Loucy (cell line): ENCODE results near the gene MARCHF11.

Experiments
- H2AFZ ChIP-seq: fragments of 200-600 bp; sonication (generic); 2 replicates; pipeline ENCODE4 v1.6.0; 2016; ENCODE audit warnings: antibody characterized with exemption, mild to moderate bottlenecking, low read length, moderate library complexity
- H3F3A ChIP-seq: fragments of 200-600 bp; 2 replicates; pipeline ENCODE4 v1.6.0; 2016; ENCODE audit warnings: antibody characterized with exemption, low read depth, mild to moderate bottlenecking
- H3K27me3 ChIP-seq: fragments of 200-600 bp; sonication (generic); 2 replicates; pipeline ENCODE4 v1.6.1; 2014; ENCODE audit warnings: low read length, mild to moderate bottlenecking; ENCODE audit not compliant: insufficient read depth, poor library complexity, severe bottlenecking
- H3K36me3 ChIP-seq: fragments of 200-600 bp; sonication (generic); 2 replicates; pipeline ENCODE4 v1.6.1; 2016; ENCODE audit warnings: low read length; ENCODE audit not compliant: insufficient read depth
- H3K4me1 ChIP-seq: fragments of 200-600 bp; sonication (generic); 2 replicates; pipeline ENCODE4 v1.5.1; 2014; ENCODE audit warnings: low read length, mild to moderate bottlenecking; ENCODE audit not compliant: insufficient read depth, poor library complexity, severe bottlenecking
- H3K4me2 ChIP-seq: fragments of 200-600 bp; sonication (generic); 2 replicates; pipeline ENCODE4 v1.6.0; 2014; ENCODE audit warnings: antibody characterized with exemption, low read length, low read depth, mild to moderate bottlenecking; ENCODE audit not compliant: poor library complexity, severe bottlenecking
- H3K4me3 ChIP-seq: fragments of 200-600 bp; sonication (generic); 2 replicates; pipeline ENCODE4 v1.5.1; 2014; ENCODE audit warnings: low read length, mild to moderate bottlenecking, mixed read lengths; ENCODE audit not compliant: poor library complexity, severe bottlenecking
- H3K79me2 ChIP-seq: fragments of 200-600 bp; sonication (generic); 2 replicates; pipeline ENCODE4 v1.6.1; 2014; ENCODE audit warnings: low read length; ENCODE audit not compliant: insufficient read depth
- H3K9ac ChIP-seq: fragments of 200-600 bp; sonication (generic); 2 replicates; pipeline ENCODE4 v1.6.0; 2014; ENCODE audit warnings: mild to moderate bottlenecking, low read depth, low read length, moderate library complexity; ENCODE audit not compliant: poor library complexity, severe bottlenecking
- H3K9me2 ChIP-seq: fragments of 200-600 bp; sonication (generic); replicated peaks from 2 replicates; pipeline ENCODE4 v1.6.1; 2016; ENCODE audit warnings: low read depth, low read length, mixed read lengths
- H3K9me3 ChIP-seq: fragments of 200-600 bp; sonication (generic); 2 replicates; pipeline ENCODE4 v1.6.1; 2014; ENCODE audit warnings: mild to moderate bottlenecking, antibody characterized with exemption, low read length, low read depth; ENCODE audit not compliant: insufficient read depth
- H4K20me1 ChIP-seq: fragments of 200-600 bp; sonication (generic); 2 replicates; pipeline ENCODE4 v1.6.0; 2014; ENCODE audit warnings: antibody characterized with exemption, low read length, mild to moderate bottlenecking; ENCODE audit not compliant: insufficient read depth, poor library complexity, severe bottlenecking
- EZH2phosphoT487 ChIP-seq: fragments of 200-600 bp; IDR thresholded peaks from 2 replicates; pipeline ENCODE4 v1.6.1; 2018; ENCODE audit warnings: antibody characterized with exemption, mild to moderate bottlenecking, moderate library complexity, borderline replicate concordance
- TF ChIP-seq, protein P1 (sequence below): fragments of 200-600 bp; sonication (generic); conservative IDR thresholded peaks from 2 replicates; pipeline ENCODE4 v1.5.1; 2014; ENCODE audit warnings: mild to moderate bottlenecking, antibody characterized with exemption, low read length

The MARCHF11 gene

DNA sequence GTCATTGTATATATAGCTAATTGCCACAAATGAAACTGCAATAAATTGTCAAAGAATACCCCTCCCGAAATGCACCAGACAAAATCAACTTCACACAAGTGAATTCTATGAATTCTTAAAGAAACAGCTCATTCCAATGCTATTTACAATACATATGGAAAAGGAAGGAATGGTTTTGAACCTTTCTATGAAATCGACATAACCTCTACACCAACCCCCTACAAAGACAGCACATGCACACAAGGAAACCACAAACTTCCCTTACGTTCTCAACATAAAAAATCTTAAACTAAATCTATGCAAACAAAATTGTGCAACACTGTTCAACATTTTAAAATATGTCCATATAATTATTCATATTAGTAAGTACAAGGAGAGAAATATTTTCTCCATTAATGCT, 39.2 kb downstream of the MARCHF11 start:
- Histone ChIP-seq H2AFZ (no peak overlapping the region), H4K20me1 (no peaks in the 10 kb centered on the region), H3K4me3 (no peak overlapping the region)

DNA sequence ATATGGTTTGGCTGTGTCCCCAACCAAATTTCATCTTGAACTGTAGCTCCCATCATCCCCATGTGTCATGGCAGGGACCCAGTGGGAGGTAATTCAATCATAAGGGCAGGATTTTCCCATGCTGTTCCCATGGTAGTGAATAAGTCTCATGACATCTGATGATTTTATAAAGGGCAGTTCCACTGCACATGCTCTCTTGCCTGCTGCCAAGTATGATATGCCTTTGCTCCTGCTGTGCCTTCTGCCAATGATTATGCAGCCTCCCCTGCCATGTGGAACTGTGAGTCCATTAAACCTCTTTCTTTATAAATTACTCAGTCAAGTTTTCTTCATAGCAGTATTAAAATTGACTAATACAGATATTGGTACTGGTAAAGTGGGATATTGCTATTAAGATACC, 42.4 kb downstream of the MARCHF11 start:
- Histone ChIP-seq H3K9me3 (peaks cover 3% of the 10 kb centered on the region), H3K4me3 (no peak overlapping the region), H3K9me2 (no peaks in the 10 kb centered on the region), H3K9ac (no peak overlapping the region), H2AFZ (no peak overlapping the region), H3K4me1 (no peaks in the 10 kb centered on the region), H3K36me3 (no peaks in the 10 kb centered on the region), H3F3A (no peaks in the 10 kb centered on the region), H4K20me1 (no peaks in the 10 kb centered on the region), H3K4me2 (no peak overlapping the region), H3K79me2 (no peaks in the 10 kb centered on the region), H3K27me3 (no peaks in the 10 kb centered on the region)
- TF ChIP-seq EZH2phosphoT487: no peak
- TF ChIP-seq, protein P1, sequence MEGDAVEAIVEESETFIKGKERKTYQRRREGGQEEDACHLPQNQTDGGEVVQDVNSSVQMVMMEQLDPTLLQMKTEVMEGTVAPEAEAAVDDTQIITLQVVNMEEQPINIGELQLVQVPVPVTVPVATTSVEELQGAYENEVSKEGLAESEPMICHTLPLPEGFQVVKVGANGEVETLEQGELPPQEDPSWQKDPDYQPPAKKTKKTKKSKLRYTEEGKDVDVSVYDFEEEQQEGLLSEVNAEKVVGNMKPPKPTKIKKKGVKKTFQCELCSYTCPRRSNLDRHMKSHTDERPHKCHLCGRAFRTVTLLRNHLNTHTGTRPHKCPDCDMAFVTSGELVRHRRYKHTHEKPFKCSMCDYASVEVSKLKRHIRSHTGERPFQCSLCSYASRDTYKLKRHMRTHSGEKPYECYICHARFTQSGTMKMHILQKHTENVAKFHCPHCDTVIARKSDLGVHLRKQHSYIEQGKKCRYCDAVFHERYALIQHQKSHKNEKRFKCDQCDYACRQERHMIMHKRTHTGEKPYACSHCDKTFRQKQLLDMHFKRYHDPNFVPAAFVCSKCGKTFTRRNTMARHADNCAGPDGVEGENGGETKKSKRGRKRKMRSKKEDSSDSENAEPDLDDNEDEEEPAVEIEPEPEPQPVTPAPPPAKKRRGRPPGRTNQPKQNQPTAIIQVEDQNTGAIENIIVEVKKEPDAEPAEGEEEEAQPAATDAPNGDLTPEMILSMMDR: no peak

More for the DNA sequence above, 39.2 kb downstream of the MARCHF11 start:
- Histone ChIP-seq H3F3A (no peaks in the 10 kb centered on the region), H3K9me2 (no peaks in the 10 kb centered on the region), H3K4me1 (no peaks in the 10 kb centered on the region), H3K27me3 (no peaks in the 10 kb centered on the region), H3K36me3 (no peaks in the 10 kb centered on the region), H3K9me3 (peaks cover 3% of the 10 kb centered on the region), H3K4me2 (no peak overlapping the region), H3K9ac (no peak overlapping the region), H3K79me2 (no peaks in the 10 kb centered on the region)
- TF ChIP-seq EZH2phosphoT487: no peak
- TF ChIP-seq, protein P1: no peak

DNA sequence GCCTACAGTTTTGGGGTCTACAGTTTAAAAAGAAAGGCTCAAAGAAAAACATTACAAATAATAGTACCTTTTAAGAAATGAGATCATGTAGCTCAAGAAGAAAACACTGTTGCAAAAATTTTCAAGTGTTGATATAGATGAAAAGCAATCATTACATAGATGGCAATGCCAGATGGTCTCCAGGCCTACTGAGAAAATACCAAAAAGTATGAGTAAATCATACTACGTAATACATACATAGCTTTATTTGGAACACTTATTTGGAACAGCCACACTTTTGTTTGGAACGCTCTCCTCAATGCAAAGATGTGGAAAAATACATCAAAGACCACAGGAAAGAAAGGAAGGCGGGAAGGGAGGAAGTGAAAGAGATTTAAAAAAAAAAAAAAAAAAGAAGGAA, 44.1 kb downstream of the MARCHF11 start:
- Histone ChIP-seq H3K9me2 (no peaks in the 10 kb centered on the region), H3K79me2 (no peaks in the 10 kb centered on the region), H3K36me3 (no peaks in the 10 kb centered on the region), H3F3A (no peaks in the 10 kb centered on the region), H3K4me3 (no peak overlapping the region), H4K20me1 (no peaks in the 10 kb centered on the region), H3K9ac (no peak overlapping the region), H3K27me3 (no peaks in the 10 kb centered on the region), H3K4me1 (no peaks in the 10 kb centered on the region), H3K9me3 (peaks cover 3% of the 10 kb centered on the region), H3K4me2 (no peak overlapping the region), H2AFZ (no peak overlapping the region)
- TF ChIP-seq, protein P1: no peak
- TF ChIP-seq EZH2phosphoT487: no peak
